C4-2B (cell line): ENCODE measurements around the gene RTKN2.
A peak's percentile ranks its signal among the peaks of the same experiment; 100 is the strongest.

Source experiments
- H3K27ac ChIP-seq: fragments of 450-650 bp; 2 replicates; pipeline ENCODE4 v1.5.1; 2017
- ZFX ChIP-seq: fragments of 450-650 bp; IDR thresholded peaks from 2 replicates; pipeline ENCODE4 v1.6.1; 2017
- TF ChIP-seq, protein P1 (sequence below): fragments of 450-650 bp; conservative IDR thresholded peaks from 2 replicates; pipeline ENCODE4 v1.5.1; 2017; ENCODE audit warnings: mild to moderate bottlenecking

The RTKN2 gene, protein sequence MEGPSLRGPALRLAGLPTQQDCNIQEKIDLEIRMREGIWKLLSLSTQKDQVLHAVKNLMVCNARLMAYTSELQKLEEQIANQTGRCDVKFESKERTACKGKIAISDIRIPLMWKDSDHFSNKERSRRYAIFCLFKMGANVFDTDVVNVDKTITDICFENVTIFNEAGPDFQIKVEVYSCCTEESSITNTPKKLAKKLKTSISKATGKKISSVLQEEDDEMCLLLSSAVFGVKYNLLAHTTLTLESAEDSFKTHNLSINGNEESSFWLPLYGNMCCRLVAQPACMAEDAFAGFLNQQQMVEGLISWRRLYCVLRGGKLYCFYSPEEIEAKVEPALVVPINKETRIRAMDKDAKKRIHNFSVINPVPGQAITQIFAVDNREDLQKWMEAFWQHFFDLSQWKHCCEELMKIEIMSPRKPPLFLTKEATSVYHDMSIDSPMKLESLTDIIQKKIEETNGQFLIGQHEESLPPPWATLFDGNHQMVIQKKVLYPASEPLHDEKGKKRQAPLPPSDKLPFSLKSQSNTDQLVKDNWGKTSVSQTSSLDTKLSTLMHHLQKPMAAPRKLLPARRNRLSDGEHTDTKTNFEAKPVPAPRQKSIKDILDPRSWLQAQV

DNA sequence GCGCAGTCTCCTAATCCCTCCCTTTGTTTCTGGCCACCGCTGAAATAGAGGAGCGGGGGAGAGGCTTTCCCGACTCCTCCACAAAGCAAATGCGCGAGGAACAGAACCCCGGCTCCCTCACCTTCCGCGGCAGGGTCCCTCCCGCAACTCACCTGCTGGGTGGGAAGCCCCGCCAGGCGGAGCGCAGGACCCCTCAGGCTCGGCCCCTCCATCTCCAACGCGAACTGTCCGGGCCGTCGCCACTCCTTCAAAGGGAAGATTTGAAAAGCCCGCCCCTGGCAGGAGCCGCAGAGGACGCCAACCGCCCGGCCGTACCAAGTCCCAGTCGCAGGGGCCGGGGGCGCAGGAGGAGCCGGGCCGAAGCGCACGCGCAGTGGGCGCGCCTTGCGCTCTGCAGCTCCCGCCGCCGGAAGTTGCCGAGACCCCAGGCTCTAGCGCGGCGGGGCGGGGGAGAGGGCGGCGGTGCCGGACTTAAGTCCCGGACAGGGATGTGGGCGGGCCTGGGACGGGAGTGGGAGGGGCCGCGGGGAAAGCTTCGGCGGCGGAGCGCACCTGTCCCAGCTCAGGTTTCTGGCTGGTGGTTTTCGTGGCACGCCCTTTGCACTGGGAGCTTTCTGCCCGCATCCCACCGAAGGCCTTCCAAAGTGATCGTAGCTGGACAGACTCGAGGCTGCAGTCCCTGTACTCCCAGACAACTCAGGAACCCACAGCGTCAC lies at the start of gene RTKN2:
Gene RTKN2, minus strand, starts transcription at position 446 of the 716 bp plus-strand sequence. Its CDS starts 234 bp downstream, at position 212.
- TF ChIP-seq, protein P1, sequence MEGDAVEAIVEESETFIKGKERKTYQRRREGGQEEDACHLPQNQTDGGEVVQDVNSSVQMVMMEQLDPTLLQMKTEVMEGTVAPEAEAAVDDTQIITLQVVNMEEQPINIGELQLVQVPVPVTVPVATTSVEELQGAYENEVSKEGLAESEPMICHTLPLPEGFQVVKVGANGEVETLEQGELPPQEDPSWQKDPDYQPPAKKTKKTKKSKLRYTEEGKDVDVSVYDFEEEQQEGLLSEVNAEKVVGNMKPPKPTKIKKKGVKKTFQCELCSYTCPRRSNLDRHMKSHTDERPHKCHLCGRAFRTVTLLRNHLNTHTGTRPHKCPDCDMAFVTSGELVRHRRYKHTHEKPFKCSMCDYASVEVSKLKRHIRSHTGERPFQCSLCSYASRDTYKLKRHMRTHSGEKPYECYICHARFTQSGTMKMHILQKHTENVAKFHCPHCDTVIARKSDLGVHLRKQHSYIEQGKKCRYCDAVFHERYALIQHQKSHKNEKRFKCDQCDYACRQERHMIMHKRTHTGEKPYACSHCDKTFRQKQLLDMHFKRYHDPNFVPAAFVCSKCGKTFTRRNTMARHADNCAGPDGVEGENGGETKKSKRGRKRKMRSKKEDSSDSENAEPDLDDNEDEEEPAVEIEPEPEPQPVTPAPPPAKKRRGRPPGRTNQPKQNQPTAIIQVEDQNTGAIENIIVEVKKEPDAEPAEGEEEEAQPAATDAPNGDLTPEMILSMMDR, result no peak
- no peak for TF ChIP-seq ZFX

DNA sequence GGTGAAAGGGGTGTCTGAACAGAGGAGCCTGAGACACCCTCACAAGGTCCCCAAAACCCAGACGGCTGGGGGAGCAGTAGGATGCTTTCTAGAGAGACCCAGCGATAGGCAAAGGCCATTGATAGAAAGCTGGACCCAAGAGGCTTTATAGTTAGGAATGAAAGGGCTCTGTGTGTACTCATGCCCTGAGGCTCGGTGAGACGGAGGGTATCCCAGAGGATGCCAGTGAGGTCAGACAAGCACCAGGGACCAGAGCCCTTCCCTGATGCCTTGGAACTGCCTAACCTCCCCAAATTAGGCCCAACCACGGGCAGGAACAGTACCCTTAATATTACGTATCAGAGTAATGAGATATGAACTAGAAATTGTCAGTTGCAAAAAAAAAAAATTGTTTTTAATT lies 48.6 kb upstream of the RTKN2 start:
- no peak overlapping the region for H3K27ac ChIP-seq
- TF ChIP-seq, protein P1, result no peak
- TF ChIP-seq ZFX, result no peak

More for the DNA sequence above, at the start of gene RTKN2:
- peak within 1 kb of the TSS; percentile 72 for H3K27ac ChIP-seq

DNA sequence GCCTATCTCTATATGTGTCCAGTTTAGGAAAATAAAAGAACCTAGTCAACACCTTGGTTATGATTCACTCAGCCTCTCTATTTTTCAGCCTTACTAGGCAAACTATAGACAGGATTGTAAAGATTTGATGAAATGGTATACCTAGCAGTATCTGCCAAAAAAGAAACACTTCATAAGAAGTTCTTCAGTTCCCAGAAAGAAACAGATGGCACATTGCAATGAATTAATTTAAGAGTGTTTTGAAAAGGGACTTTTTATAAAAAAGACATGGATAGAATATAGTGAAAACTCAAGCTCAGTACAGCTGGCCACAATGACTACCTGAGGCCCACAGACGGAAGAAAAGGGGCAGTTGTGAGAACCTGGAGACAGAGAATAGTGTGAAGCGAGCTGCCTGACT lies 40.6 kb upstream of the RTKN2 start:
- TF ChIP-seq ZFX, result no peak
- TF ChIP-seq, protein P1, result no peak
- no peak overlapping the region for H3K27ac ChIP-seq

DNA sequence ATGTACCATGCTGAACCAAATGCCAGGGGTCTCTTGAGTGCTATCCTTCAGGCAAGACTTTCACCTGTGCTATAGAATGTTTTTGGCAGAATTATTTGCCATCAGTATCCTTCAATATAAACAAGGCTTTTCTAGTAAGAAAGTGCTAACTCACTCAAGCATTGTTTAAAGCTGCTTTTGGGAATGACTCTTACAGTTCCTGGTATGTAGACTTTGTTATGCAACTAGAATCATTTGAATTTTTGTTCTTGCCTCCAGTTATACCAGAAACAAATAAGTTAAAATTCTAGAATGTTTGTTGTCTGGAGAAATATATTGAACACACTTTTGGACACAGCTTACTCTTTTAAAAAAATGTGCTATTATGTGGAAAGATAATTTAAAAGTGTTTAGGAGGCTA lies 39.5 kb upstream of the RTKN2 start:
- no peak for TF ChIP-seq ZFX
- TF ChIP-seq, protein P1, result no peak
- no peak overlapping the region for H3K27ac ChIP-seq

DNA sequence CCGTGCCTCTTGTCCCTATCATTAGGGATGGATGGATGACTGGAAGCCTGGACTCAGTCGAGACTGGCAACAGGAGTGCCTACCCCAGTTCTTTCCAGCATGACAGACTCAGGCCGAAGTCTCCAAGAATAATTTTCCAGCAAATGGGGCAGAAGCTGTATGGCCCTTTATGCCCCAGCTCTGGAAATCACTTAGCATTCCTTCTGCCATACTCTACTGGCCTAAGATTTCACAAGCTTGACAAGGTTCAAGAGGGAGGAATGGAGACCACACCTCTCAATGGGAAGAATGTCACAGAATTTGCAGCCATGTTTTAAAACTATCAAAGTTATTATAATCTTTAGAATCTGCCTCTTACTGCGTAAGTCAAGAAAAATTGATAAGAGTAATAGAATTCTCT lies 39.0 kb upstream of the RTKN2 start:
- TF ChIP-seq ZFX, result no peak
- TF ChIP-seq, protein P1, result no peak
- H3K27ac ChIP-seq, result no peak overlapping the region

DNA sequence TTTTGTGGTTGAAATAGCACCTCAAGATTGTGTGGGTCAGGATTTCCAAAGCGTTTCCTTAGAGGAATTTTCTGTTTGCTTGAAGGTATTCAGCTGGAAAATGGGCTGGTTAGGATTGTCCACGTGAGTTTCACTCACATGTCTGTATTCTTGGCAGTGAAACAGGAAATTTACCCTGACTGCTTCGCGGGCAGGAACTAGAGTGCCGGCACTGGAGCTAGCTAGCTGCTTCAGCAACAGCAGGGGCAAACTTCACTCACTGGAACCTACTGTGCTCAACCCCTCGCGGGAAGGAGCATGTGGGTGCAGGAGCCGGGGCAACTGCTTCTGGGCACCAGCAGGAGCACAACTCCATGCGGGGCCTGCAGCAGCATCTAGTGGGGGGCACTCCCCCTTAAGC lies 38.0 kb upstream of the RTKN2 start:
- H3K27ac ChIP-seq, result no peak overlapping the region
- TF ChIP-seq ZFX, result no peak
- TF ChIP-seq, protein P1, result no peak

DNA sequence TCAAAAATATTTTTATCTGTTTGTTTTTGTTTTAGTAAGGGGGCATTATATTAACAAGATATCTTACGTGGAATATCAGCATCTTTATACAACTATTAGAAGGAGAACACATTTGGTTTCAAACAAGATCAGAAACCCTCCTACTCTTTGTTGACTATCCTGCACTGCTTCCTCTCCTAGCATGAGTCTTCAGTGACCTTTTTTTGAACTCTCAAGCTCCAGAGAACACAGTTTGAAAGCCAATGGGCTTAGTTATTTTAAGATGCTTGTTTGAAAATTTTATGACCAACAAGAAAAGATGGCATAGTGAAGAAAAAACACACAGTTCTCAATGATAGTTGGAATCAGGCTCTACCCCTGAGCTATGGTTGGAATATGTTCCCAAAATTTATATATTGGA lies 37.2 kb upstream of the RTKN2 start:
- no peak overlapping the region for H3K27ac ChIP-seq
- TF ChIP-seq ZFX, result no peak
- TF ChIP-seq, protein P1, result no peak
